HG03066 (cell line): ENCODE measurements around the gene LRRC43.

ENCODE experiments used
- ATAC-seq: cut with Tn5 transposase; IDR thresholded peaks from one replicate; pipeline ENCODE4 v1.9.1; 2021; ENCODE audit warnings: low read depth; ENCODE audit not compliant: unreplicated experiment

The LRRC43 gene

GRCh38 chr12:122208073-122208820 is 25.3 kb downstream of the LRRC43 start:
- ATAC-seq, result no peak

GRCh38 chr12:122215771-122216170 is 32.8 kb downstream of the LRRC43 start:
- no peak for ATAC-seq

- no peak for ATAC-seq
Observed at GRCh38 chr12:122216445-122216844, 33.5 kb downstream of the LRRC43 start.

- peak; percentile 86 for ATAC-seq
Observed at GRCh38 chr12:122225683-122226365, 42.9 kb downstream of the LRRC43 start, which contains the start of gene DIABLO. TSS of gene DIABLO (minus strand) at chr12:122226052. CDS start at chr12:122226014, 38 bp downstream.

- ATAC-seq, result no peak
Observed at GRCh38 chr12:122226366-122227125, 43.6 kb downstream of the LRRC43 start.

GRCh38 chr12:122227341-122227740 is 44.4 kb downstream of the LRRC43 start:
- ATAC-seq, result no peak

GRCh38 chr12:122228092-122228491 is 45.2 kb downstream of the LRRC43 start:
- ATAC-seq, result no peak

- ATAC-seq, result no peak
Observed at GRCh38 chr12:122230798-122231197, 47.9 kb downstream of the LRRC43 start.

GRCh38 chr12:122232691-122233090 is 49.8 kb downstream of the LRRC43 start:
- no peak for ATAC-seq

- ATAC-seq, result no peak
Observed at GRCh38 chr12:122235741-122236140, 52.8 kb downstream of the LRRC43 start.

GRCh38 chr12:122238861-122239260 is 55.9 kb downstream of the LRRC43 start:
- no peak for ATAC-seq

- ATAC-seq, result no peak
Observed at GRCh38 chr12:122243965-122244364, 61.0 kb downstream of the LRRC43 start.

- ATAC-seq, result no peak
Observed at GRCh38 chr12:122244565-122245371, 61.8 kb downstream of the LRRC43 start.

- no peak for ATAC-seq
Observed at GRCh38 chr12:122245553-122245952, 62.6 kb downstream of the LRRC43 start.

GRCh38 chr12:122250047-122250446 is 67.1 kb downstream of the LRRC43 start:
- ATAC-seq, result no peak

GRCh38 chr12:122250536-122250935 is 67.6 kb downstream of the LRRC43 start:
- ATAC-seq, result no peak
